ENCODE results near the gene ZNF195.
"Not testable (repeated sequence)": the region's sequence is repeated elsewhere in the genome, so short reads cannot be mapped to it uniquely, and the experiment has no call there.

GRCh38 chr11:3422380-3423137, 43.6 kb upstream of the ZNF195 start:
- TF ChIP-seq CTCF, POLR2A (IDR thresholded peaks at IDR 0.05): not testable (repeated sequence)
